ENCODE measurements around the gene NCKAP5L. TPM values are rescaled to one million over a fixed set of nuclear protein-coding genes. Genes with fewer than 3 reads are reported as not detected.
A peak's percentile ranks its signal among the peaks of the same experiment; 100 is the strongest.

Gene NCKAP5L
- polyA plus RNA-seq, 1 donor (not counting 4 experiments of a cell fraction or from before 2014, with no cell fraction given) = 3.9 TPM

- no peak for FAIRE-seq
- Histone ChIP-seq H4K20me1 (ENCODE audit: control insufficient read depth, extremely low read depth, insufficient read depth, low read length) (no peaks in the 10 kb centered on the region), H3K9me1 (ENCODE audit: control insufficient read depth, extremely low read depth, insufficient read depth, low read length) (no peaks in the 10 kb centered on the region), H3K4me2 (ENCODE audit: control insufficient read depth, extremely low read depth, insufficient read depth, low read depth, low read length) (no peak overlapping the region), H3K27ac (ENCODE audit: control insufficient read depth, insufficient read depth, low read length) (no peak overlapping the region), H3K9ac (ENCODE audit: control insufficient read depth, extremely low read depth, insufficient read depth, low read length) (no peak overlapping the region), H3K4me1 (ENCODE audit: control insufficient read depth, extremely low read depth, insufficient read depth, low read length) (no peaks in the 10 kb centered on the region), H3K9me3 (ENCODE audit: control insufficient read depth, low read depth, low read length) (no peaks in the 10 kb centered on the region), H3K36me3 (ENCODE audit: control insufficient read depth in 2 of 2, extremely low read depth in 1 of 2, insufficient read depth in 2 of 2, low read length in 2 of 2) (peaks cover 5 to 18% of the 10 kb centered on the region in 2 experiments), H2AFZ (ENCODE audit: control insufficient read depth, low read length) (no peak overlapping the region), H3K27me3 (ENCODE audit: control insufficient read depth, extremely low read depth, insufficient read depth, low read length) (no peaks in the 10 kb centered on the region), H3K4me3 (ENCODE audit: control insufficient read depth in 2 of 3, extremely low read depth in 1 of 3, insufficient read depth in 2 of 3, low read depth in 1 of 3, low read length in 3 of 3) (no peak overlapping the region), H3K79me2 (ENCODE audit: control insufficient read depth, insufficient read depth, low read length) (no peaks in the 10 kb centered on the region)
- DNase-seq (ENCODE audit: low read depth, low spot score) = no peak
- TF ChIP-seq EZH2 (IDR thresholded peaks at IDR 0.05; ENCODE audit: low read length) = no peak
- TF ChIP-seq CTCF (optimal IDR thresholded peaks at IDR 0.05 in 1 of 3, IDR thresholded peaks at IDR 0.05 in 1 of 3, conservative IDR thresholded peaks at IDR 0.05 in 1 of 3; ENCODE audit: extremely low read depth in 1 of 3, insufficient read depth in 2 of 3, low read length in 3 of 3) = peak in 1 of 3 experiments; percentile 10
- dilution Hi-C loops (cut with MboI; ENCODE audit: extremely low pct_ligation_motif_present, low sequenced_read_pairs) = no loop called here
Measured at GRCh38 chr12:49789992-49790391, 38.2 kb downstream of the NCKAP5L start.

DNA sequence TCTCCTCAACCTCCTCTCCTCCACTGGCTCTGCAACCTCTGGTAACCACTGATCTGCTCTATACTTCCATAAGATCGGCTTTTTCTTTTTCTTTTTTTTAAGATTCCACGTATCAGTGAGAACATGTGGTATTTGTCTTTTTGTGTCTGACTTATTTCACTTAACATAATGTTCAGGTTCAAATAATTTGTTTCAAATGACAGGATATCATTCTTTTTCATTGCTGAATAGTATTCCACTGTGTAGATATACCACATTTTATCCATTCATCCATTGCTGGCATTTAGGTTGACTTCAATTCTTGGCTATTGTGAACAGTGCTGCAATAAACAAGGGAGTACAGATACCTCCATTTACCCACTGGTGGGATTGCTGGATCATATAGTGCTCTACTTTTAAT lies 40.5 kb downstream of the NCKAP5L start:
- H3K27ac ChIP-seq (ENCODE audit: control insufficient read depth, insufficient read depth, low read length) = no peak overlapping the region
- no peak overlapping the region for H3K4me3 ChIP-seq (ENCODE audit: control insufficient read depth in 2 of 3, extremely low read depth in 1 of 3, insufficient read depth in 2 of 3, low read depth in 1 of 3, low read length in 3 of 3)
- H3K79me2 ChIP-seq (ENCODE audit: control insufficient read depth, insufficient read depth, low read length) = no peaks in the 10 kb centered on the region
- no peaks in the 10 kb centered on the region for H4K20me1 ChIP-seq (ENCODE audit: control insufficient read depth, extremely low read depth, insufficient read depth, low read length)
- no peak overlapping the region for H2AFZ ChIP-seq (ENCODE audit: control insufficient read depth, low read length)
- no peak overlapping the region for H3K4me2 ChIP-seq (ENCODE audit: control insufficient read depth, extremely low read depth, insufficient read depth, low read depth, low read length)
- no peaks in the 10 kb centered on the region for H3K9me1 ChIP-seq (ENCODE audit: control insufficient read depth, extremely low read depth, insufficient read depth, low read length)
- dilution Hi-C loops (cut with MboI; ENCODE audit: extremely low pct_ligation_motif_present, low sequenced_read_pairs) = no loop called here
- no peak for FAIRE-seq
- no peaks in the 10 kb centered on the region for H3K27me3 ChIP-seq (ENCODE audit: control insufficient read depth, extremely low read depth, insufficient read depth, low read length)
- no peaks in the 10 kb centered on the region for H3K9me3 ChIP-seq (ENCODE audit: control insufficient read depth, low read depth, low read length)
- H3K9ac ChIP-seq (ENCODE audit: control insufficient read depth, extremely low read depth, insufficient read depth, low read length) = no peak overlapping the region
- no peaks in the 10 kb centered on the region for H3K4me1 ChIP-seq (ENCODE audit: control insufficient read depth, extremely low read depth, insufficient read depth, low read length)
- H3K36me3 ChIP-seq (ENCODE audit: control insufficient read depth in 2 of 2, extremely low read depth in 1 of 2, insufficient read depth in 2 of 2, low read length in 2 of 2) = peaks cover 5 to 10% of the 10 kb centered on the region in 2 experiments
- TF ChIP-seq CTCF (optimal IDR thresholded peaks at IDR 0.05 in 1 of 3, IDR thresholded peaks at IDR 0.05 in 1 of 3, conservative IDR thresholded peaks at IDR 0.05 in 1 of 3; ENCODE audit: extremely low read depth in 1 of 3, insufficient read depth in 2 of 3, low read length in 3 of 3) (no peak), EZH2 (IDR thresholded peaks at IDR 0.05; ENCODE audit: low read length) (no peak)
- no peak for DNase-seq (ENCODE audit: low read depth, low spot score)
